GM18907 (cell line): ENCODE data around the gene NECAB3.
"Not testable (repeated sequence)": the region's sequence is repeated elsewhere in the genome, so short reads cannot be mapped to it uniquely, and the experiment has no call there.

Experiments
- ATAC-seq: cut with Tn5 transposase; IDR thresholded peaks from one replicate; pipeline ENCODE4 v1.9.1; 2021; ENCODE audit warnings: mild to moderate bottlenecking, moderate library complexity; ENCODE audit not compliant: unreplicated experiment

The NECAB3 gene

GRCh38 chr20:33698966-33699365 is 24.7 kb upstream of the NECAB3 start:
- not testable (repeated sequence) for ATAC-seq

GRCh38 chr20:33697129-33697528 is 22.9 kb upstream of the NECAB3 start:
- ATAC-seq = no peak

GRCh38 chr20:33696448-33696847 is 22.2 kb upstream of the NECAB3 start:
- ATAC-seq = no peak

- no peak for ATAC-seq
These were observed 20.4 kb upstream of the NECAB3 start for GRCh38 chr20:33694639-33695012.

GRCh38 chr20:33693741-33694638 is 19.8 kb upstream of the NECAB3 start:
- no peak for ATAC-seq

GRCh38 chr20:33693289-33693688 is 19.1 kb upstream of the NECAB3 start:
- no peak for ATAC-seq

GRCh38 chr20:33689973-33690372 is 15.7 kb upstream of the NECAB3 start:
- ATAC-seq = no peak

- ATAC-seq = no peak
These were observed 15.3 kb upstream of the NECAB3 start for GRCh38 chr20:33689493-33689892.

- no peak for ATAC-seq
These were observed 14.8 kb upstream of the NECAB3 start for GRCh38 chr20:33688938-33689424.

GRCh38 chr20:33687993-33688937 is 14.0 kb upstream of the NECAB3 start:
- no peak for ATAC-seq

- no peak for ATAC-seq
These were observed 13.2 kb upstream of the NECAB3 start for GRCh38 chr20:33687370-33687915.

GRCh38 chr20:33686984-33687366 is 12.7 kb upstream of the NECAB3 start:
- ATAC-seq = no peak

GRCh38 chr20:33686100-33686983 is 12.1 kb upstream of the NECAB3 start, which contains the start of gene E2F1:
Gene E2F1, minus strand, starts transcription at chr20:33686385. Its CDS starts 121 bp downstream, at chr20:33686264.
- peak; percentile 81 for ATAC-seq

- peak; percentile 41 for ATAC-seq
These were observed 11.3 kb upstream of the NECAB3 start for GRCh38 chr20:33685328-33686099.

GRCh38 chr20:33684533-33685327 is 10.5 kb upstream of the NECAB3 start:
- ATAC-seq = no peak

- ATAC-seq = no peak
These were observed 7.6 kb upstream of the NECAB3 start for GRCh38 chr20:33681728-33682353.

GRCh38 chr20:33681288-33681687 is 7.1 kb upstream of the NECAB3 start:
- ATAC-seq = no peak

- ATAC-seq = no peak
These were observed 6.5 kb upstream of the NECAB3 start for GRCh38 chr20:33680686-33681085.
